NOMO-1 treated with DMSO at 0.1 percent for 48 hours (cell line): ENCODE measurements around the gene NT5M.
"Not testable (repeated sequence)": the region's sequence is repeated elsewhere in the genome, so short reads cannot be mapped to it uniquely, and the experiment has no call there.

Source experiments
- DNase-seq: peaks from one replicate; lab custom pipeline; 2025; ENCODE audit not compliant: unreplicated experiment; lab: John Stamatoyannopoulos, UW

Gene NT5M

GRCh38 chr17:17301659-17302058 lies 1.5 kb upstream of the NT5M start:
- DNase-seq = not testable (repeated sequence)

- DNase-seq = no peak
Observed at GRCh38 chr17:17303847-17304490, 796 bp downstream of the NT5M start.

GRCh38 chr17:17304521-17304985 lies 1.4 kb downstream of the NT5M start:
- DNase-seq = no peak

GRCh38 chr17:17305281-17305801 lies 2.2 kb downstream of the NT5M start:
- peak; percentile 63 for DNase-seq

GRCh38 chr17:17309356-17309755 lies 6.2 kb downstream of the NT5M start:
- DNase-seq = no peak

- DNase-seq = peak; percentile 31
Observed at GRCh38 chr17:17313350-17313991, 10.3 kb downstream of the NT5M start.

GRCh38 chr17:17314501-17315071 lies 11.4 kb downstream of the NT5M start:
- no peak for DNase-seq

- DNase-seq = no peak
Observed at GRCh38 chr17:17315142-17315821, 12.1 kb downstream of the NT5M start.

GRCh38 chr17:17320188-17320910 lies 17.2 kb downstream of the NT5M start:
- DNase-seq = no peak

GRCh38 chr17:17320911-17321220 lies 17.7 kb downstream of the NT5M start:
- DNase-seq = no peak

GRCh38 chr17:17321356-17322025 lies 18.3 kb downstream of the NT5M start:
- no peak for DNase-seq

- no peak for DNase-seq
Observed at GRCh38 chr17:17322516-17323510, 19.6 kb downstream of the NT5M start.

GRCh38 chr17:17324616-17325015 lies 21.4 kb downstream of the NT5M start:
- DNase-seq = no peak

- no peak for DNase-seq
Observed at GRCh38 chr17:17325228-17325627, 22.1 kb downstream of the NT5M start.

GRCh38 chr17:17325816-17326215 lies 22.6 kb downstream of the NT5M start:
- no peak for DNase-seq

GRCh38 chr17:17326275-17326875 lies 23.2 kb downstream of the NT5M start:
- no peak for DNase-seq

GRCh38 chr17:17328251-17328650 lies 25.1 kb downstream of the NT5M start:
- no peak for DNase-seq

GRCh38 chr17:17341452-17341851 lies 38.3 kb downstream of the NT5M start:
- no peak for DNase-seq
